B cell (primary cell): Measurements from ENCODE around the gene PRRT2. TPM values are rescaled to one million over a fixed set of nuclear protein-coding genes. Genes with fewer than 3 reads are reported as not detected.

ENCODE experiments used
- ATAC-seq: fragments of 200-7000 bp; cut with Tn5 transposase; one replicate; pipeline ENCODE4 v1.10.0; 2021; ENCODE audit warnings: low read depth, mild to moderate bottlenecking, moderate number of reproducible peaks, moderate library complexity
- CTCF ChIA-PET: fragments of 350-600 bp; sonication (Branson Sonifier 250); formaldehyde crosslinking; loops from one replicate; lab custom pipeline; 2021; ENCODE audit warnings: antibody characterized with exemption, inconsistent platforms; lab: Charles Lee
- POLR2A ChIA-PET: fragments of 350-600 bp; sonication (Branson Sonifier 250); formaldehyde crosslinking; loops from one replicate; lab custom pipeline; 2021; ENCODE audit warnings: antibody characterized with exemption; lab: Charles Lee
- DNase-seq: peaks from one replicate; pipeline ENCODE4 v3.0.0; 2013
- H2AFZ ChIP-seq: 2 replicates; pipeline ENCODE4 v1.6.1; 2012; ENCODE audit warnings: mild to moderate bottlenecking, low read depth, low read length; ENCODE audit not compliant: insufficient read depth, poor library complexity, severe bottlenecking
- H3K27ac ChIP-seq, 2 donors: 1 replicate in 1 of 2; 2 replicates in 1 of 2; pipeline ENCODE4 v1.5.1; 2012 to 2013; ENCODE audit warnings: low read length in 2 of 2, mild to moderate bottlenecking in 2 of 2, moderate library complexity in 1 of 2
- H3K27me3 ChIP-seq, 4 experiments: fragments of 200-600 bp in 1 of 4; sonication (generic) in 1 of 4; replicated peaks in 1 of 4; 1 replicate in 2 of 4; 2 replicates in 2 of 4; pipeline versions ENCODE4 v1.6.1 to v1.7.0; 2013 to 2016; ENCODE audit warnings: low read length in 3 of 4, mild to moderate bottlenecking in 2 of 4, mixed read lengths in 1 of 4, moderate library complexity in 1 of 4; ENCODE audit not compliant: insufficient read depth in 4 of 4, control insufficient read depth in 3 of 4; ENCODE audit errors: control extremely low read depth in 1 of 4
- H3K36me3 ChIP-seq, 2 experiments: replicated peaks in 1 of 2; 1 replicate in 1 of 2; 2 replicates in 1 of 2; pipeline versions ENCODE4 v1.6.1 to v1.7.1; 2013; ENCODE audit warnings: low read length in 1 of 2; ENCODE audit not compliant: insufficient read depth in 2 of 2, control insufficient read depth in 1 of 2; ENCODE audit errors: control extremely low read depth in 1 of 2, extremely low read depth in 1 of 2
- H3K4me1 ChIP-seq, 2 donors: fragments of 200-600 bp in 1 of 2; sonication (generic) in 1 of 2; 1 replicate in 1 of 2; 2 replicates in 1 of 2; pipeline versions ENCODE4 v1.5.1 to v1.6.1; 2013 to 2017; ENCODE audit warnings: low read length in 2 of 2; ENCODE audit not compliant: control insufficient read depth in 2 of 2, insufficient read depth in 2 of 2
- H3K4me2 ChIP-seq: replicated peaks from 2 replicates; pipeline ENCODE3; 2012; ENCODE audit warnings: mild to moderate bottlenecking, low read depth, low read length; ENCODE audit not compliant: poor library complexity, severe bottlenecking
- H3K4me3 ChIP-seq, 5 experiments: fragments of 200-600 bp in 1 of 5; sonication (generic) in 1 of 5; 1 replicate in 3 of 5; 2 replicates in 2 of 5; pipeline versions ENCODE4 v1.5.1 to v1.7.0; 2011 to 2016; ENCODE audit warnings: low read length in 4 of 5, mild to moderate bottlenecking in 4 of 5, low read depth in 2 of 5, control low read depth in 1 of 5, moderate library complexity in 1 of 5; ENCODE audit not compliant: insufficient read depth in 1 of 5; ENCODE audit errors: control extremely low read depth in 1 of 5, extremely low read depth in 1 of 5
- H3K79me2 ChIP-seq: fragments of 200-600 bp; sonication (generic); one replicate; pipeline ENCODE4 v1.6.0; 2016; ENCODE audit warnings: low read length; ENCODE audit not compliant: control insufficient read depth, insufficient read depth
- H3K9ac ChIP-seq: fragments of 200-600 bp; sonication (generic); 2 replicates; pipeline ENCODE4 v1.6.1; 2017; ENCODE audit warnings: mild to moderate bottlenecking, low read length, moderate library complexity
- H3K9me3 ChIP-seq, 3 donors: one replicate each; pipeline versions ENCODE4 v1.6.1 to v1.7.1; 2013; ENCODE audit warnings: low read length in 2 of 3; ENCODE audit not compliant: control insufficient read depth in 2 of 3, insufficient read depth in 1 of 3; ENCODE audit errors: control extremely low read depth in 1 of 3
- H4K20me1 ChIP-seq: 2 replicates; pipeline ENCODE4 v1.6.0; 2012; ENCODE audit warnings: mild to moderate bottlenecking, low read length; ENCODE audit not compliant: insufficient read depth, control insufficient read depth, poor library complexity, severe bottlenecking
- H3K27ac Mint-ChIP-seq: one replicate; pipeline ENCODE4 v1.8.0; 2021; ENCODE audit warnings: mixed read lengths
- H3K27me3 Mint-ChIP-seq: one replicate; pipeline ENCODE4 v1.8.0; 2021; ENCODE audit warnings: mixed read lengths
- H3K4me1 Mint-ChIP-seq: one replicate; pipeline ENCODE4 v1.8.0; 2021; ENCODE audit warnings: mixed read lengths
- H3K4me3 Mint-ChIP-seq: one replicate; pipeline ENCODE4 v1.8.0; 2021; ENCODE audit warnings: mixed read lengths
- H3K9me3 Mint-ChIP-seq: one replicate; pipeline ENCODE4 v1.8.0; 2022; ENCODE audit warnings: mixed read lengths; ENCODE audit not compliant: insufficient read depth
- CTCF ChIP-seq: fragments of 200-600 bp; IDR thresholded peaks from one replicate; pipeline ENCODE4 v1.8.0; 2022; ENCODE audit warnings: antibody characterized with exemption, mild to moderate bottlenecking
- EZH2 ChIP-seq: IDR thresholded peaks from 2 replicates; pipeline ENCODE4 v1.6.1; 2012; ENCODE audit warnings: borderline replicate concordance, low read depth, mild to moderate bottlenecking, moderate library complexity, low read length; ENCODE audit not compliant: insufficient read depth, poor library complexity, severe bottlenecking
- WGBS: methylation state at CpG from one replicate; pipeline ENCODE4 v1.1.5; 2013; ENCODE audit warnings: missing lambda C conversion rate; ENCODE audit not compliant: insufficient coverage; 5-methylcytosine and 5-hydroxymethylcytosine counted together
- intact Hi-C: fragments of 100-400 bp; cut with micrococcal nuclease; formaldehyde crosslinking; loops from one replicate; pipeline ENCODE4 v1.10.0; 2022
- polyA plus RNA-seq: library from polyadenylated mRNA; depleted of rRNA; stranded (reverse); fragments of >200 nt; gene quantifications from 2 replicates; pipeline ENCODE4 v1.2.3, GENCODE V29; 2012
- total RNA-seq, 2 donors: library from RNA; stranded (reverse); fragments of 120-200 nt in 1 of 2; gene quantifications; 1 replicate in 1 of 2; 2 replicates in 1 of 2; pipeline versions ENCODE4 v1.2.3 to v1.2.4, GENCODE V29; 2013 to 2022

PRRT2 gene
- total and polyA plus RNA-seq, 2 donors (not counting 1 experiment from before 2014, with no cell fraction given) = 0.79 to 3.1 TPM

GRCh38 chr16:29807426-29808218, 4.4 kb upstream of the PRRT2 start:
- peak overlapping the region; percentile 32 to 68 (median 51) for H3K4me3 ChIP-seq
- peak overlapping the region; percentile 93 for H3K4me3 Mint-ChIP-seq
- peak overlapping the region; percentile 94 for H3K27ac Mint-ChIP-seq
- peak overlapping the region; percentile 62 for H2AFZ ChIP-seq
- ChIA-PET POLR2A (interaction anchor here (0.7 to 2.8 kb wide), 10 partner anchors 9 to 258 kb away, joined by 3 to 31 read pairs (median 6); partner anchors contain the start of genes ALDOA, KCTD13, KIF22 and PAGR1), CTCF (interaction anchor here (0.7 to 3.8 kb wide), 21 partner anchors 11 to 224 kb away, joined by 3 to 66 read pairs (median 4); partner anchors contain the start of genes C16orf54, KIF22, MVP and PAGR1)
- H3K4me1 Mint-ChIP-seq = peaks cover 60% of the 10 kb centered on the region
- no peaks in the 10 kb centered on the region for H3K9me3 Mint-ChIP-seq
- under 1% methylated on average over 59 of the region's 69 CpGs for WGBS
- H3K27me3 Mint-ChIP-seq = no peaks in the 10 kb centered on the region
- peaks cover 0 to 13% (median 5%) of the 10 kb centered on the region in 4 experiments for H3K27me3 ChIP-seq
- TF ChIP-seq EZH2 (no peak), CTCF (peak; percentile 41)
- peak overlapping the region; percentile 99 for H3K4me2 ChIP-seq
- ATAC-seq (peak; percentile 21), DNase-seq (peak; percentile 94)
- H3K27ac ChIP-seq = peak overlapping the region; percentile 68 to 89
- peaks cover 37% of the 10 kb centered on the region for H3K79me2 ChIP-seq
- H3K4me1 ChIP-seq = peaks cover 63 to 69% of the 10 kb centered on the region in 2 donors
- peaks cover 0 to 5% (median 0%) of the 10 kb centered on the region in 3 donors for H3K9me3 ChIP-seq
- intact Hi-C loops = loop anchor here (1.0 to 5.0 kb wide), 3 partner anchors 41 to 198 kb away; no protein-coding TSS in a partner anchor
- H3K36me3 ChIP-seq = peaks cover 2 to 18% of the 10 kb centered on the region in 2 experiments
- peaks cover 39% of the 10 kb centered on the region for H4K20me1 ChIP-seq
- peak overlapping the region; percentile 63 for H3K9ac ChIP-seq
